Nephron (organoid): Measurements from ENCODE around the gene MMP3.

Source experiments
- H3K27ac Mint-ChIP-seq, 3 experiments: 2 replicates each; pipeline ENCODE4 v1.8.0; 2020; ENCODE audit warnings: mixed read lengths in 3 of 3, mild to moderate bottlenecking in 2 of 3, moderate library complexity in 1 of 3
- H3K27me3 Mint-ChIP-seq: 2 replicates; pipeline ENCODE4 v1.8.0; 2021; ENCODE audit warnings: low read depth, mild to moderate bottlenecking, moderate library complexity, mixed read lengths
- H3K36me3 Mint-ChIP-seq: 2 replicates; pipeline ENCODE4 v1.8.0; 2020; ENCODE audit warnings: low read depth, mixed read lengths
- H3K4me1 Mint-ChIP-seq: 2 replicates; pipeline ENCODE4 v1.8.0; 2020; ENCODE audit warnings: mixed read lengths
- H3K4me3 Mint-ChIP-seq, 3 experiments: 2 replicates each; pipeline ENCODE4 v1.8.0; 2020; ENCODE audit warnings: mild to moderate bottlenecking in 3 of 3, mixed read lengths in 3 of 3, moderate library complexity in 2 of 3
- H3K9me3 Mint-ChIP-seq: 2 replicates; pipeline ENCODE4 v1.8.0; 2020; ENCODE audit warnings: mixed read lengths
- TF ChIP-seq, protein P1 (sequence below), 3 experiments: fragments of 200-600 bp; sonication (generic); IDR thresholded peaks; one replicate each; pipeline ENCODE4 v1.5.0; 2021; ENCODE audit warnings: antibody characterized with exemption in 3 of 3; ENCODE audit not compliant: unreplicated experiment in 3 of 3

The MMP3 gene

DNA sequence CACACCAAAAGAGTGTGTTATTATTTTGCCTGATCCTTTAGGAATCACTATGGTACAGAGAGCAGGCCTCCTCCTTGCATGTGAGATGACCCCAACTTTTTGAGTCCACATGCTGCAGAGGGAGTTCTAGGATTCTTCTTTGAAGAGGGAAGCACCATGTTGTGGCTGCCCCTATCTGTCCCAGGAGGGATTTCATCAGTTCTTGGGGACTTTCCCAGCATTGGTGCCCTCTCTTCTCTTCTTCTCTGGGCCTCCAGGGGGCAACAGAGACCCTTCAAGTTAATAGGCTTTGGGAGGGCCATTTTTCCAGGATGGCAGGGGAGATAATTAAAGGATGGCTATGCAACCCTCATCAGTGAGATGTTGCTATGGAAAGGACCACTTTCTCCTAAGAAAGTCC lies 49.0 kb downstream of the MMP3 start:
- Mint-ChIP-seq H3K27ac (no peak overlapping the region), H3K27me3 (peaks cover 9% of the 10 kb centered on the region), H3K4me3 (no peak overlapping the region), H3K36me3 (no peaks in the 10 kb centered on the region), H3K9me3 (no peaks in the 10 kb centered on the region), H3K4me1 (no peaks in the 10 kb centered on the region)
- TF ChIP-seq, protein P1, sequence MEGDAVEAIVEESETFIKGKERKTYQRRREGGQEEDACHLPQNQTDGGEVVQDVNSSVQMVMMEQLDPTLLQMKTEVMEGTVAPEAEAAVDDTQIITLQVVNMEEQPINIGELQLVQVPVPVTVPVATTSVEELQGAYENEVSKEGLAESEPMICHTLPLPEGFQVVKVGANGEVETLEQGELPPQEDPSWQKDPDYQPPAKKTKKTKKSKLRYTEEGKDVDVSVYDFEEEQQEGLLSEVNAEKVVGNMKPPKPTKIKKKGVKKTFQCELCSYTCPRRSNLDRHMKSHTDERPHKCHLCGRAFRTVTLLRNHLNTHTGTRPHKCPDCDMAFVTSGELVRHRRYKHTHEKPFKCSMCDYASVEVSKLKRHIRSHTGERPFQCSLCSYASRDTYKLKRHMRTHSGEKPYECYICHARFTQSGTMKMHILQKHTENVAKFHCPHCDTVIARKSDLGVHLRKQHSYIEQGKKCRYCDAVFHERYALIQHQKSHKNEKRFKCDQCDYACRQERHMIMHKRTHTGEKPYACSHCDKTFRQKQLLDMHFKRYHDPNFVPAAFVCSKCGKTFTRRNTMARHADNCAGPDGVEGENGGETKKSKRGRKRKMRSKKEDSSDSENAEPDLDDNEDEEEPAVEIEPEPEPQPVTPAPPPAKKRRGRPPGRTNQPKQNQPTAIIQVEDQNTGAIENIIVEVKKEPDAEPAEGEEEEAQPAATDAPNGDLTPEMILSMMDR (IDR thresholded peaks at IDR 0.05; ENCODE audit: unreplicated experiment in 3 of 3) = no peak

DNA sequence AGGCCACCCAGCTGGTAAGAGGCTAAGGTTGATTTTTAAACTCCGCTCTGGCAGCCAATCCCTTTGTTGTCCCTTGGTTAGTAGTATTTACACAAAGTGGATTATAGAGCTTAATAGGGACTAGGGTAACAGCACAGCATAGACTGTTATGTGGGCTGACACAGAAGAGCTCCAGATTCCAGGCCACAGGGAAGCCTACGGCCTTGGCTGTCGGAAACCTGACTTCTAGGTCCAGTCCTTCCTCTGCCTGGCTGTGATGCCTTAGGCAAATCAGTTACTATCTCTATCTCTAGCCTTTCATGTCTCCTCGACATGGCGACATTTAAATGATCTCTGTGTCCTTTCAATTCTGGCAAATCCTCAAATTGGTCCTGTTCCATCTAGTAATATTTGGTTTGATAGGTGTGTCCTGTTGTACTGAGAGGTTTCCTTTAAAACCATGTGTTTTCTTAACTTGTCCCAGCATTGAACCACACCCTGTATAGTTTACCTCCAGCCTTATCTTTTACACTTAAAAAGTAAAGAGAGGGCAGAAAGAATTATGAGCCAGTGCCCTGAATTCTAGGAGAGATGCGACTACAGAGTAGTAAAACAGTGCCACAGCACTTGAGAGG lies 49.6 kb downstream of the MMP3 start:
- TF ChIP-seq, protein P1 (IDR thresholded peaks at IDR 0.05; ENCODE audit: unreplicated experiment in 3 of 3) = no peak
- Mint-ChIP-seq H3K27me3 (peaks cover 11% of the 10 kb centered on the region), H3K36me3 (no peaks in the 10 kb centered on the region), H3K4me1 (no peaks in the 10 kb centered on the region), H3K27ac (no peak overlapping the region), H3K4me3 (no peak overlapping the region), H3K9me3 (no peaks in the 10 kb centered on the region)

DNA sequence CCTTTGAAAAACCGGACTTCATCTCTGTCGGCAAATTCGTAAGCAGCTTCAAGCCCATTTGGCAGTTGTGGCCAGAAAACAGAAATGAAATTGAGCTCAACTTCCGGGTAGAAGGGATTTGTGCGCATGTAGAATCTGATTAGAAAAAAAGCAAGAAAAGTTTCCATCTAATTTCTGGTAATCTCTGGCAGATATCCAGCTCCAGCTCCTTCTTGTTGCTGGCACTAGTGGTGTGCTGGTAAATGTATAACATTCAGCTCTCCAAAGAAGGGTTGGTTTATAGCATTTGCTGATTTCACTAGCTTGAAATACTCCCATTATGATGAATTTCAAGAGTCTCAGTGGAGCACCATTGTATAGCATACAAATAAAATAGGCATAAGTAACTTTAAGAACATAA lies 50.8 kb downstream of the MMP3 start:
- Mint-ChIP-seq H3K27ac (no peak overlapping the region), H3K9me3 (no peaks in the 10 kb centered on the region), H3K4me1 (no peaks in the 10 kb centered on the region), H3K4me3 (no peak overlapping the region), H3K27me3 (peaks cover 8% of the 10 kb centered on the region), H3K36me3 (no peaks in the 10 kb centered on the region)
- TF ChIP-seq, protein P1 (IDR thresholded peaks at IDR 0.05; ENCODE audit: unreplicated experiment in 3 of 3) = no peak

DNA sequence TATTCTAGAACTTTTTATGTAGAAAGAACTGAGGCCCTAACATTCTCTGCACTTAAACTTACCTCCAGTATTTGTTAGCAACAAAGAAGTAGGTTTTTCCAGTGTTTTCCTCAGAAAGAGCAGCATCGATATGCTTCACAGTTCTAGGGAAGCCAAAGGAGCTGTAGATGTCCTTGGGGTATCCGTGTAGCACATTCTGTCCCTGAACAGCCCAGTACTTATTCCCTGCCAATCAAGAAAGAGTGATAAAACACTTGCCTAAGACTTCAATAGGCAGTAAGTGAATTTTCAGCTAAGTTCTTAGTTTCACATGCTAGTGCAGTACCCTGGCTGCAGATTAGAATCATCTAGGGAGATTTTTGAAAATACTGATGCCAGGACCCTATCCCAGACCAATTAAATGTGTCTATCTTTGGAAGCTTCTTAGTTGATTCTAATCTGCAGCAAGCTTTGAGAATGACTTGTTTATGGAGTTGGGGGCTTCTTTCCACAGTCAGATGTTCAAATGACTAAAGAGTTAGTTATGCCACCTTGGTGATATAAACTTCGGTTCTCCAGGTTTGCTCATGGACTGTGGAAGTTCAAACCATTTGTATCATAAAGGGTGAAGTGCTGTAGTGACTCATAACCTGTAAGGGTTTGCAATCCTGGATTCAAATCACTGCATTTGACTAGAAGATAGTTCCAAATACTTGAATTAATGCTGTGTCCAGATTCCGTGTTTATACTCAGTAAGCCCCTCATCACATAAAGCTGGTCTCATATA lies 52.0 kb downstream of the MMP3 start:
- no peak overlapping the region for H3K27ac Mint-ChIP-seq
- no peaks in the 10 kb centered on the region for H3K4me1 Mint-ChIP-seq
- no peak overlapping the region for H3K4me3 Mint-ChIP-seq

DNA sequence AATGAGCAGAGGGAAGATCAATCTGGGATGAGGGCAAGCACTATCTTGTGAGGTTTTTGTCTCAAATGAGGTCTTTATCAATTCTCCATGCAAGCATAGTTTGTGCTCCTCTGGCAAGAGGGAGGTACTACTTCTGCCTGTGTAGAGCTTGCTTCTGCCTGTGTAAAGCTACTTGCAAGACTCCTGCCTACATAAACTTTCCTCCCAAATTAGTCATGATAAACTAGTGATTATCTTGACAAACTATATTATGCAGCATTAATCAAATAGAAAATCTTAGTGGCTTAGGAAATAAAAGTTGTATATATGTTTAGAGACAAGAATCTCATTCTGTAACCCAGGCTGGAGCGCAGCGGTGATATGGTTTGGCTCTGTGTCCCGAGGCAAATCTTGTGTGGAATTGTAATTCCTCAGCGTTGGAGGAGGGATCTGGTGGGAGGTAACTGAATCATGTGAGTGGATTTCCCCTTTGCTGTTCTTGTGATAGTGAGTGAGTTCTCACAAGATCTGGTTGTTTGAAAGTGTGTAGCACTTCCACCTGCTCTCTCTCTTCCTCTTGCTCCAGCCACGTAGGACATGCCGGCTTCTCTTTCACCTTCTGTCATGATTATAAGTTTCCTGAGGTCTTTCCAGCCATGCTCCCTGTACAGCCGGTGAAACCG lies 54.9 kb downstream of the MMP3 start:
- H3K4me3 Mint-ChIP-seq = no peak overlapping the region
- TF ChIP-seq, protein P1 (IDR thresholded peaks at IDR 0.05; ENCODE audit: unreplicated experiment in 3 of 3) = no peak
- no peaks in the 10 kb centered on the region for H3K4me1 Mint-ChIP-seq
- peaks cover 8% of the 10 kb centered on the region for H3K27me3 Mint-ChIP-seq
- H3K36me3 Mint-ChIP-seq = no peaks in the 10 kb centered on the region
- no peaks in the 10 kb centered on the region for H3K9me3 Mint-ChIP-seq
- H3K27ac Mint-ChIP-seq = no peak overlapping the region

More for the DNA sequence above, 52.0 kb downstream of the MMP3 start:
- H3K27me3 Mint-ChIP-seq = peaks cover 8% of the 10 kb centered on the region
- no peaks in the 10 kb centered on the region for H3K36me3 Mint-ChIP-seq
- no peaks in the 10 kb centered on the region for H3K9me3 Mint-ChIP-seq
- TF ChIP-seq, protein P1 (IDR thresholded peaks at IDR 0.05; ENCODE audit: unreplicated experiment in 3 of 3) = no peak
